RWPE1 (cell line): ENCODE data around the gene RBBP5.

Source experiments
- CTCF ChIA-PET: fragments of 350-600 bp; sonication (Branson Sonifier 250); formaldehyde crosslinking; extraction: SDS; loops from one replicate; lab custom pipeline; 2021; lab: Yijun Ruan, JAX
- POLR2A ChIA-PET: fragments of 400-600 bp; formaldehyde crosslinking; extraction: SDS; loops from one replicate; lab custom pipeline; 2020; ENCODE audit warnings: antibody characterized with exemption; ENCODE audit not compliant: low non-redundant PET; lab: Yijun Ruan, JAX
- DNase-seq: peaks from one replicate; pipeline ENCODE4 v3.0.0; 2012; ENCODE audit warnings: low spot score
- H3K27ac ChIP-seq: fragments of 450-650 bp; 2 replicates; pipeline ENCODE4 v1.5.1; 2017
- CTCF ChIP-seq: fragments of 450-650 bp; conservative IDR thresholded peaks from 2 replicates; pipeline ENCODE4 v1.5.1; 2017; ENCODE audit warnings: low read depth, mild to moderate bottlenecking

Gene RBBP5

DNA sequence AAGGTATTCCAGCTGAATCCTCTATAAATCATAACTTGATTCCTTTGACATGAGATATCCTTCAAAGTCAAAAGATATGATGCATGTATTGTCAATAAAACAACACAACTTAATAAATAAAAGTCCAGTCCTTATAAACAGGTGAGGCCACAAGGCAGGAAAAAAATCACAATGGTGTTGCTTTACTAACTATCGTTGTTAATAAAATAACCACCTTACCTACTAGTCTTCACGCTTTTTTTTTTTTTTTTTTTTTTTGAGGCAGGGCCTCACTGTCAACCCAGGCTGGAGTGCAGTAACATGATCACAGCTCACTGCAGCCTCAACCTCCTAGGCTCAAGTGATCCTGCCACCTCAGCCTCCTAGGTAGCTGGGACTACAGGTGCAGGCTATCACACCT is 37.4 kb downstream of the RBBP5 start, which contains the start of gene TMEM81:
Gene TMEM81 (minus strand): TSS at position 101 of the 400 bp plus-strand sequence. CDS start 140 bp downstream, outside the sequence.
- ChIA-PET POLR2A (no interaction called here), CTCF (interaction anchor here (0.6 to 3.0 kb wide), 4 partner anchors 23 to 172 kb away, joined by 3 to 20 read pairs (median 3); no protein-coding TSS in a partner anchor)
- no peak for TF ChIP-seq CTCF

GRCh38 chr1:205082431-205082830 is 39.3 kb downstream of the RBBP5 start:
- ChIA-PET POLR2A (no interaction called here), CTCF (interaction anchor here (1.1 to 3.0 kb wide), 2 partner anchors 10 to 21 kb away, joined by 3 to 20 read pairs; no protein-coding TSS in a partner anchor)
- DNase-seq = no peak
- no peak overlapping the region for H3K27ac ChIP-seq
- no peak for TF ChIP-seq CTCF

More for the DNA sequence above, 37.4 kb downstream of the RBBP5 start, which contains the start of gene TMEM81:
- DNase-seq = no peak
- H3K27ac ChIP-seq = no peak within 1 kb of the TSS

- H3K27ac ChIP-seq = peak overlapping the region; percentile 64; the same call in 1 of the 2 replicates
- no peak for TF ChIP-seq CTCF
- no peak for DNase-seq
- POLR2A ChIA-PET = no interaction called here
- CTCF ChIA-PET = interaction anchor here (0.7 to 0.9 kb wide), 2 partner anchors 270 to 306 kb away, joined by 3 to 4 read pairs; no protein-coding TSS in a partner anchor
Measured at GRCh38 chr1:205077934-205078311, 43.9 kb downstream of the RBBP5 start.

DNA sequence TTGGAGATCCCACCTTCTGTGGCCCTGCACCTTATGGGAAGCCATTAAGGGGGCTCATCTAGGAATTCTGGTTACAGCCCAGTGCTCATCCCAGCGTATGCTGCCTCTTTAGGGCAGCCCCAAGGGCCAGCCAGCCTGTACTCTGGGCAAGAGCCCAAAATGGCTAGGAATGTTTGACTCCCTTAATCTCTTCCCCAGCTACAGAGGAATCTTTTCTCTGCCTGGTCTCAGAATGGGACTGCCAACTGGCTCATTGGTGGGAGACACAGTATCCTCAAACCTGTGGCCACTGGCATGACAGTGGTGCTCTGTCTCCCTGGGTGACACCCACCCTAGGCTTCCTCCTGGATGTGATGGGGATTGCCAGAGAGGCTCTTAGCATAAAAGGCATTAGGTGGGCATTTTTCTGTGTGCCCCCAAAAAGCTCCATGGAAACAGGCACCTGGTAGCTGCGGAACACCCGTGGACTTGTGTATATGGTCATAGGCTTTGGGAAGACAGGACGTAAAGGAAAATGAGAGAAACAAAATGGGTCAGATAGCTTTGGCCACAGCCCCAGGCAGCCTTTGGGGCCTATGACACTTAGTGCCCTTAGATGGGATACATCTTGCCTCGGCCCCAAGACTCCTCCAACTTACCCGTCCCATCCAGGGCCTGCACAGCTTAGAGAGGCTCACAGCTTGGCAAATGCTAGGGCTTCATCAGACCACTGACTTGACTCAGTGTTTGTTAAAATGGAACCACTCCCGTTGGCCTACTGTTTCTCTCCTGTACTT is 44.4 kb downstream of the RBBP5 start:
- POLR2A ChIA-PET = no interaction called here
- TF ChIP-seq CTCF = no peak
- H3K27ac ChIP-seq = peak overlapping the region; percentile 64; the same call in 1 of the 2 replicates
- DNase-seq = no peak
- CTCF ChIA-PET = interaction anchor here (0.6 to 7.0 kb wide), 5 partner anchors 15 to 306 kb away, joined by 3 to 58 read pairs (median 3); no protein-coding TSS in a partner anchor

DNA sequence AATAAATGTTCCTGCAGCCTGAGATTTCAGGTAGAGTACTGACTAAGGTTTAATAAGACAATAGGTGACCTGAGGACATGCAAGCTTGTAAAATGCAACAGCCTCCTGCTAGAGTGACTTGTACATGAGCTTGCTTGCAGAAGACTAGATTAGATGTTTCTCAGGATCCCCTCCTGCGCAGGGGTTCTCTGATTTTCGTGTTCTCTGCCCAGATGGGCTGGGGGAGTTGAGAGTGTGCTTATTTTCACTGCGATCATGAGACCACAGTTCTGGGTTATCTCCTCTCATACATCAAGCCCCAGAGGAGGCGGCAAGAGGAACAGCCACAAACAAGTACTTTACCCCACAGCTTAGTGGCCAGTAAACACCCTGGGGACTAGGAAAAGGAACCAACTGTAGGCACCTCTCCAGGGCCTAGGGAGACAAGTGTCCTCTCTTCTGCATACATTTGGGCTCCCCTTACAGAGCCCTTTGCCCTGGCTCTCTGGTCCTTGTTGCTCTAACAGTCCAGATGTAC is 45.5 kb downstream of the RBBP5 start:
- H3K27ac ChIP-seq = no peak overlapping the region
- CTCF ChIA-PET = interaction anchor here (0.9 to 7.0 kb wide), 4 partner anchors 10 to 155 kb away, joined by 4 to 58 read pairs (median 5); no protein-coding TSS in a partner anchor
- no peak for DNase-seq
- POLR2A ChIA-PET = no interaction called here
- TF ChIP-seq CTCF = no peak

DNA sequence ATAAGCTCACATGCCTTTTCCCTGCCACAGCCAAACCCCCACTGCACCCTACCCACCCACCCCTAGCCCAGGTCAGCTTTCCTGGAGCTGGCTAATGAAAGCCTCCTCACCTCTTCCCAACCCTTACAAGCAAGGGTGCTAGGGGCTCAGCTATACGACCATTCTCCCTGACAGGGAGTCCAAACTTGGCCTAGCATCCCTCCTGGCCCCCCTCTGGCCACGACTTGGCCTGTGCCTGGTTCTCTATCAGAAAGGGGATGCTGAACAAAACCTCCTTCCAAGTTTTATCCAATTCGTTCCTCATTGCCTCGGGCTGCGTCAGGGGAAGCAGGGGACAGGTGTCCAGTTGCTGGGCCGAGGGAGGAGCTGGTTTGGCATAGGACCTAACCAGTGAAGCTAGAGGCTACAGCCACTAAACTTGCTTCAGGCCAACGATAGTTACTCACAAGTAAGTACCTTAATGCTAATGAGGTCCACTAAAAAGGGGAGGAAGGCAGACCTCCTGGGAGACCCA is 46.1 kb downstream of the RBBP5 start:
- CTCF ChIA-PET = interaction anchor here (0.9 to 7.0 kb wide), 5 partner anchors 10 to 156 kb away, joined by 4 to 58 read pairs (median 4); no protein-coding TSS in a partner anchor
- POLR2A ChIA-PET = no interaction called here
- H3K27ac ChIP-seq = no peak overlapping the region
- no peak for DNase-seq
- no peak for TF ChIP-seq CTCF
